HG02610 (cell line): ENCODE measurements around the gene TUBB3.
"Not testable (repeated sequence)": the region's sequence is repeated elsewhere in the genome, so short reads cannot be mapped to it uniquely, and the experiment has no call there.

Experiments used
- ATAC-seq: cut with Tn5 transposase; IDR thresholded peaks from one replicate; pipeline ENCODE4 v1.9.1; 2021; ENCODE audit warnings: mild to moderate bottlenecking, moderate library complexity; ENCODE audit not compliant: unreplicated experiment

Gene TUBB3

DNA sequence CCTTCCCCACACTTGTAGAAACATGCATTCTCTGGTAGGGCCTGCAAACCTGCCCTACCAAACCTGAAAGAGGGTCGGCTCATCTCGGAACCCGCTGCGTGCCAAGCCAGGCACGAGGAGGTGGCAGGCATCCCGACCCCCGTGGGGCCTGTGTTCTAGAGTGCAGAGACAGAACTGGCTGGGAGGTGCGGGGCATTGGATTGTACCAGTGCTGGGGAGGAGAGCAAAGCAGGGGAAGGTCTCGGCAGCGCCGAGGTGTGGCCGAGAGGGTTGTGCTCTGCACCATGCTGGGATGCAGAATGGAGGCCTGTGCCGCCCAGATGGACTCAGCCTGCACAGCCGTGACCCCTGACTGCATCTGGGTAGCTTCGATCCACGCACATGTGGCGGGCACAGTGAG, 22.3 kb upstream of the TUBB3 start:
- ATAC-seq: no peak

- no peak for ATAC-seq
These were observed 20.2 kb upstream of the TUBB3 start for GRCh38 chr16:89902980-89903379.

DNA sequence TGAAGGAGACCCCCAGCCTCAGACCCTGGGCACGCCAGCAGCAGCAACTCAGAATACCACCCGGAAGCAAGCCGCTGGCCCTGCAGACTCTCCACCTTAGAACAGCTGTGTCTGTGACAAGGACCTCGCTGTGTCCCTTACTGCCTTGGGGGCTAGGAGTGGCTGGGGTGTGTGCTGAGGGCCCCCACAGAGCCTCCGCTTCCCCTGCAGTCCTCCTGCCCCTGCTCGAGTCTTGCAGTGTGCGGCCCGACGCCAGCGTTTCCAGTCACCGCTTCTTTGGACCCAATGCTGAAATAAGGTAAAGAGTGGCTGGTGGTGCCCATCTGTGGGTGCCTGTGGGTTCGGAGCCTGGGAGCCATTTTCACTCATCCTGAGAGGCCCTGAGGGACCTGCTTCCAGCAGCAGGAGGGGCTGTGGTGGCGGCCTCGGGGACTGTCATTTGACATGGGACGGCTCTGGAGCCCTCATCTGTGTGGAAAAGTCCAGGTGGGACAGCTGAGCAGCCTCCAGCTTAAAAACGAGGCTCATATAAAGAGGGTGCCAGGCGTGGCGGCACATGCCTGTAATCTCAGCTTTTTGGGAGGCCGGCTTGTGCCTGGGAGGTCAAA, 19.1 kb upstream of the TUBB3 start:
- ATAC-seq: no peak

DNA sequence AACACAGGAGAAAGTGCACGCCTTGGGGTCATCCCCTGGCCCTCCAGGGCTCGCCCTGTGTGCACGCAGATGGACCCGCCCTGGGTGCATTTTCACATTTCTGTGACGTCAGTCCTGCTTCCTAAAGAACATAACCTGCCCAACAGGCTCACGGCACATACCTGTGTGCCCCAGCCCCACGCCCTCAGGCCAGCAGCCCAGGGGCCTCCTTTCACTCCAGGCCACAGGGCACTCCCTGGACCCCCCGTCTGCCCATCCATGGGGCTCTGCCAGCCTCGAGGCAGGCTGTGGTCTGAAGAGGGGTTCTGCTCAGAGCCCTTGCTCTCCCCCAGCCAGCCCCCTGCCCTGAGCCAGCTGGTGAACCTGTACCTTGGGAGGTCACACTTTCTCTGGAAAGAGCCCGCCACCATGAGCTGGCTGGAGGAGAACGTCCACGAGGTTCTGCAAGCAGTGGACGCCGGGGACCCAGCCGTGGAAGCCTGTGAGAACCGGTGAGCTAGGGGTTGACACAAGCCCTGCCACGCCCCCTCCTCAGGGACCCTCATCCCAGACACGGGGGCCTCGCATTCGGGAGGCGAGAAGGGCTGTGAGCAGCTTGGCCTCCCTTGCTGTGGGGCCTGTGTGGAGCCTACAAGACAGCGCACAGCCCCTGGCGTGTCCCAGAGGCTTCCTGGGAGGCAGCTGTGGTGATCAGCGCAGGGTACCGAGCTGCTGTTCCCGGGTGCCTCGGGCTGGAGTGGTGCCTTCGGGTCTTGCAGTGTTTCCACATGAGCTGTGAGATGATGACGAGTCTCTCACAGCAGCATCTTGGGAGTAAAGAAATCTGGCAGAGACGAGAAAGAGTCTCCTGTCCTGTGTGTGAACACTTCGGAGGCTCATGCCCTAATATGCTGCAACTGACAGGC, 18.3 kb upstream of the TUBB3 start:
- no peak for ATAC-seq

DNA sequence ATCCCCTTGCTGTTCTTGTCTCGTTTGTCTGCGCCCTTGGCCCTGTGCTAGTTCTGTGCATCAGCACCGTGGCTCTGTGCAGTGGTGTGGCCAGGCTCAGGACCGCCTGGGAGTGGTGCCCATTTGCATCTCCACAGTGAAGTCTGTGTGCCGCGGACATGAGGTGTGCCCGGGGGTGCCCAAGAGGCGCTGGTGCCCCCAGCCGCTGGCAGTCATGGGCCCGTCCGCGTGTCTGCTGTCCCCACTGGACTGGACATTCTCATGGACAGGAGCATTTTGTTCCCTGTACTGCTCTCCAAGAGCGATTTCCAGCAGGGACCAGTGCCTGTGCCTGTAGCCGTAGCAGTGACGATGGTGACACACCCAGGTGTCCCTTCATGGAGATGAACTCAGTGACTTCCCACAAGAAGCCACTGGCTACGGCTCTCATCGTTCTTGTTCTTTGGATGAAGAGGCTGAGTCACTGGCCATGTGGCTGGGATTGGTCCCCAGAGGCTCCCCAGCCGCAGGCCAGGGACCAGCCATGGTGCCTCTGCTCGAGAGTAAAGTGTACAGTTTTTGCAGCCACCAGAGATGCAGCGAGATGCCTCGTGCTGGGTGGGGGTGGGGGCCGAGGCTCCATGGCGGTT, 17.5 kb upstream of the TUBB3 start:
- no peak for ATAC-seq

GRCh38 chr16:89906140-89907025, 16.8 kb upstream of the TUBB3 start:
- ATAC-seq: no peak

DNA sequence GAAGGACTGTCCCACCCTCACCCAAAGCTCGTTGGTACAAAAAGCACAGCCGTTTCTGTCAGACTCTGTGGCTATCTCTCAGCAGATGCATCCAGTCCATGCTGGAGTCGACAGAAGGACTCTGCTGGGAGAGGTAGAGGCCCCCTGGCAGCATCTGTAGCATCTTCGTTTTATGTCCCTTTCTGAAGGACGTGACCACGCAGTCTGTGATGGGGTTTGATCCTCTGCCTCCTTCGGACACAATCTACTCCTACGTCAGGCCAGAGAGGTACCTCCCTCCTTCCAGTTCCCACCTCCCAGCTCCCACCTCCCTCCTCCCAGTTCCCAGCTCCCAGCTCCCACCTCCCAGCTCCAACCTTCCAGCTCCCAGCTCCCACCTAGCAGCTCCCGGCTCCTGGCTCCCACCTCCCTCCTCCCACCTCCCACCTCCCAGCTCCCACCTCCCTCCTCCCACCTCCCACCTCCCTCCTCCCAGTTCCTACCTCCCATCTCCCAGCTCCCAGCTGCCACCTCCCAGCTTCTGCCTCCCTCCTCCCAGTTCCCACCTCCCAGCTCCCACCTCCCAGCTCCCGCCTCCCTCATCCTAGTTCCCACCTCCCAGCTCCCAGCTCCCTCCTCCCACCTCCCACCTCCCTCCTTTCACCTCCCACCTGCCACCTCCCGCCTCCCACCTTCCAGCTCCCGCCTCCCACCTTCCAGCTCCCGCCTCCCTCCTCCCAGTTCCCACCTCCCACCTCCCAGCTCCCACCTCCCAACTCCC, 15.9 kb upstream of the TUBB3 start:
- ATAC-seq: no peak

- ATAC-seq: no peak
These were observed 14.9 kb upstream of the TUBB3 start for GRCh38 chr16:89908236-89908635.

DNA sequence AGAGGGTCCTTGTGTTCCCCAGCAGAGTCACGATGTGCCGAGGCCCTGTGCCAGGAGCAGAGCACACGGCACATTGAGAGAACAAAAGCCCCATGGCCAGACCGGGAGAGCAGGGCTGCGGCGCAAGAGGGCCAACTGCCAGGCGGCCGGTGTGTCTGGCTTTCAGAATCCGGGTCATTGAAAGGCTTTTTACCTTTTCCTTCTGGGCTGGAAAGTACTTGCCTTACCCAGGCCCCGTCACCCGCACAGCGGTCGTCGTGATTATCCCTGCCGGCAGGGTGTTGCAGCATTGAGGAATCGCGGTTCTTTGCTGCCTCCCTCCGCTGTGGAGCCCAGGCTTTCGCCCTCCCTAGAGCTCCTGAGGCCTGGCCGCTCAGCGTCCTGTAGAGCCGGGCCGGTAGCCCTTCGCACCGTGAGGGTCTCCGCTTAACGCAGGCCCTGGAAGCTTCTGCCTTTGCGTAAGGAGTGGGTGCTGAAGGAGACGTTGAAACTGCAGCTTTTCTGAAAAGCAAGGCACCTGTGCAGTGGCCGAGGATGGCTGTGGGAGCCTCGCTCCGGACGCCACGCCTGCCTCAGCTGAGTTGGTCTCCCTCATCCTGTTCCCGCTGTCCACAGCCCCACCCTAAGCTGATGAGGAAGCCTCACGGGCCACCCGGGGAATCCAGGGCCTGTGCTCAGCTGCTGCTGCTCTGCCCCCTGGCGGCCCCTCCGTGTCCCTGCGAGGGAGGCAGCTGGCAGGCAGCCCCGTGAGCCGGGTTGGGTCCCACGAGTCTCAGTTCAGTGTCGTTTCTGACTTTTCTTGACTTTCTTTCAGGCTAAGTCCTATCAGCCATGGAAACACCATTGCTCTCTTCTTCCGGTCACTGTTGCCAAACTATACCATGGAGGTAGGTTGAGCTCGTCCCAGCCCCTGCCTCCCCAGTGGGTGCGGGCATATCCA, 13.1 kb upstream of the TUBB3 start:
- ATAC-seq: no peak

DNA sequence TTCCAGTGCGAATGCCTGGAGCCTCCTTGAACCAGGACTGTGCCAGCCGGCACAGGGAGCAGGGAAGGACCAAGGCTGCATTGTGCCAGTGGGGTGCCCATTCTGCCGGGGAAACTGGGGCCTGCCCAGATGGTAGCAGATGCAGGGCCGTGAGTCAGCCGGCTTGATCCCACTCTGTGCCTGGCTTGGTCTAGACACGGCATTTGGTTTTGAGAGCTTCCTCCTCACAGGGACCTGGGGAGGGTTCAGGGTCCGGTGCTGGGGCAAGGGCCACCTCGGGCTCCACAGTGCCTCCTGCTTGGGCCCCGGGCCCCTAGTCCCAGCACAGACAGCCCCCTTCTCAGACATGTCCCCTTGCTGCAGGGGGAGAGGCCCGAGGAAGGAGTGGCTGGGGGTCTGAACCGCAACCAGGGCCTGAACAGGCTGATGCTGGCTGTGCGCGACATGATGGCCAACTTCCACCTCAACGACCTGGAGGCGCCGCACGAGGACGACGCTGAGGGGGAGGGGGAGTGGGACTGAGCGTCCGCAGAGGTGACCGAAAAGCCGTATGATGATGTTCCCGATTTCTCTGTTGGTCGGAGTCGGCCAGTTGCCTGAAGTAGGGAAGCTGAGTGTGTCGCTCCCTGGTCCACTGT, 12.3 kb upstream of the TUBB3 start:
- ATAC-seq: no peak

- no peak for ATAC-seq
These were observed 11.8 kb upstream of the TUBB3 start for GRCh38 chr16:89911375-89911774.

DNA sequence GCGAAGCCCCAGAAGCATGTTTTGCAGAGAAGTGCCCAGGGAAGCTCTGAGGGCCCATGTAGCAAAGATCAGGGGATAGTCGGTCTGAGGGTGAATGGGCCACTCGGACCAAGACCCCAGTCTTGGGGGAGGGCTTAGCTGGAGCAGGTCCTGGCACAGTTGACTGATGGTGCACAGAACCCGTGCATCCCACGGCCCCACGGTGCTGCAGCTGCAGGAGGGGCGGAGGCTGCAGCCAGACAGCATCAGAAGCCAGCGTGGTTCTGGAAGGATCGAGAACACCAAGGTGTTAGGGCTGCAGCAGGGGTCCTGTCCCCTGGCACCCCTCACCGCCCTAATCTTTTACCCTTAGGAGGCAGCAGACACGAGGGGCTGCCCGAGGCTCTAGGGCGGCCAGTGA, 11.0 kb upstream of the TUBB3 start:
- ATAC-seq: no peak

DNA sequence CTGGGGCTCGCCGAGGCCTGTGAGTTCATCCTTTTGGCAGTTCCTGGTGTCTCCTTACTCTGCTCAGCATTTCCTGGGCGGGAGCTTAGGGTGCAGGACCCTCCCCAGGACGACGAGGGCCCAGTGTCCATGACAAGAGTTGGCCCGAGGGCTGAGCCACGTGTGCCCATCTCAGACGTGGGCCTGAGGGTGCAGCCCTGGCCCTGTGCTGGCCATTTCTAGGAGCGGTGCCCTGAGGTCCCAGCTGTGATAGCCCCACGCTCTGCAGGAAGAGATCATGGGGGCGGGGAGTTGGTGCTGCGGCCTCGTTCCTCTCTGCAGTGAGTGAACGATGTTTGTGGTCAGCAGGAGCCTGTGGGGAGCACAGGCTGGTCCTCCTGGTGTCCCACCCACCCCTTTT, 10.5 kb upstream of the TUBB3 start:
- ATAC-seq: no peak

GRCh38 chr16:89913408-89914387, 9.4 kb upstream of the TUBB3 start:
- ATAC-seq: no peak

- not testable (repeated sequence) for ATAC-seq
These were observed 8.4 kb upstream of the TUBB3 start for GRCh38 chr16:89914642-89915285.

DNA sequence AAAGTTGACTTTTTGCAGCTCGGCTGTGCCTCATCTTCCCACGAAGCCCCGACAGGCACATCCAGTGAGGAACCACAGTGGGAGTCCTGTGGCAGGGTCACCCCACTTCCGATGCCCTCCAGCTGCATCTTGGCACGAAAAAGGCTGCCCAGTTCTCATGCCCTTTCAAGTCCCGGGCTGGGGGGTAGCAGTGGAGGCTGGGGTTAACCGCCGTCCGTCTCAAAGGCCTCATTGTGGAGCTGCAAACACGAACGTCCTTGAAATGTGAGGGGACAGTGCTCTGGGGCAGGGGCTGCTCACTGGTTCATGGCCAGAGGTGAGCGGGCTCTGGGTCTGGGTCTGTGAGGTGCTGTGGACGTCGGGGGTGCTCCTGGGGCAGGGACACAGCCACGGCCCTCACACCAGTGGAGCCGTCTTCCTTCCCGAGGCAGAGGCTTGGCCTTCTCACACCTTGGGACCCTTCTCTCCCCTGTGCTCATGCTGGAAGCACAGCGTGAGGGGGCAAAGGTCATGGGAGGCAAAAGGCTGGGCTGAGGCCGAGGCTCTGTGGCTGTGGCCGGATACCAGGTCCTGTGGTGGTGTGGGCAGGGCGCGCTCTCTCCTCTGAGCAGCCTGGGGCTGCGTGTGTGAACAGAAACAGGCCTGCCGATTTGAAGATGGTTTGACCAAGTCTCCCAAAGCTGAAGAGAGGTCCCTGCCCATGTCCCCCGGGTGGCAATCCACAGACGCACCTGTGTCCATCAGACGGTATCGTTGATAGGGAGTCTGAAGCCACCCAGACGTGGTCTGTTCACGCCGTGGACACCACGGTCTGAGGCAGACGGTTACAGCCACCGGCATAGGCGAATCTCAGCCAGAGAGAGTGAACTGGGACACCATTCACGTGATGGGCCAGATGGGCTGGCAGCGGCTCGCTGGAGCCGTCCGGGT, 7.6 kb upstream of the TUBB3 start:
- no peak for ATAC-seq
